Endothelial cell (in vitro differentiated cells): ENCODE data around the gene SGMS1. TPM values are rescaled to one million over a fixed set of nuclear protein-coding genes. Genes with fewer than 3 reads are reported as not detected.
"Not testable (repeated sequence)": the region's sequence is repeated elsewhere in the genome, so short reads cannot be mapped to it uniquely, and the experiment has no call there.

Experiments used
- DNase-seq: peaks from one replicate; pipeline ENCODE4 v3.0.0; 2021; ENCODE audit warnings: low spot score
- H3K27ac Mint-ChIP-seq: one replicate; pipeline ENCODE4 v1.8.0; 2021; ENCODE audit warnings: mixed read lengths, inconsistent platforms; ENCODE audit not compliant: unreplicated experiment
- H3K27me3 Mint-ChIP-seq: one replicate; pipeline ENCODE4 v1.8.0; 2021; ENCODE audit warnings: mild to moderate bottlenecking, moderate library complexity, mixed read lengths, inconsistent platforms; ENCODE audit not compliant: unreplicated experiment
- H3K36me3 Mint-ChIP-seq: one replicate; pipeline ENCODE4 v1.8.0; 2021; ENCODE audit warnings: mild to moderate bottlenecking, low read depth, mixed read lengths, inconsistent platforms; ENCODE audit not compliant: unreplicated experiment
- H3K4me1 Mint-ChIP-seq: one replicate; pipeline ENCODE4 v1.8.0; 2021; ENCODE audit warnings: mild to moderate bottlenecking, mixed read lengths, inconsistent platforms; ENCODE audit not compliant: unreplicated experiment
- H3K4me3 Mint-ChIP-seq: one replicate; pipeline ENCODE4 v1.8.0; 2021; ENCODE audit warnings: mild to moderate bottlenecking, mixed read lengths, inconsistent platforms; ENCODE audit not compliant: unreplicated experiment
- H3K9me3 Mint-ChIP-seq: one replicate; pipeline ENCODE4 v1.8.0; 2021; ENCODE audit warnings: mixed read lengths, inconsistent platforms; ENCODE audit not compliant: unreplicated experiment
- total RNA-seq: library from RNA; stranded (reverse); fragmentation: NEBNext Ultra II Directional; extraction: Animal tissue kit (Norgen Biotek cat#: 25700); gene quantifications from one replicate; pipeline ENCODE4 v1.2.1, GENCODE V29; 2021; ENCODE audit not compliant: unreplicated experiment
- TF ChIP-seq, protein P1 (sequence below): fragments of 200-600 bp; sonication (generic); IDR thresholded peaks from one replicate; pipeline ENCODE4 v1.5.0; 2021; ENCODE audit warnings: antibody characterized with exemption; ENCODE audit not compliant: unreplicated experiment

Gene SGMS1
- total RNA-seq, 1 donor from 2014 or later, result 12.4 TPM

GRCh38 chr10:50431791-50432190 lies 192.0 kb downstream of the SGMS1 start:
- H3K9me3 Mint-ChIP-seq, result no peaks in the 10 kb centered on the region
- H3K4me1 Mint-ChIP-seq, result peaks cover 6% of the 10 kb centered on the region
- no peak for DNase-seq
- H3K27me3 Mint-ChIP-seq, result no peaks in the 10 kb centered on the region
- H3K4me3 Mint-ChIP-seq, result no peak overlapping the region
- no peak overlapping the region for H3K27ac Mint-ChIP-seq
- no peaks in the 10 kb centered on the region for H3K36me3 Mint-ChIP-seq
- TF ChIP-seq, protein P1, sequence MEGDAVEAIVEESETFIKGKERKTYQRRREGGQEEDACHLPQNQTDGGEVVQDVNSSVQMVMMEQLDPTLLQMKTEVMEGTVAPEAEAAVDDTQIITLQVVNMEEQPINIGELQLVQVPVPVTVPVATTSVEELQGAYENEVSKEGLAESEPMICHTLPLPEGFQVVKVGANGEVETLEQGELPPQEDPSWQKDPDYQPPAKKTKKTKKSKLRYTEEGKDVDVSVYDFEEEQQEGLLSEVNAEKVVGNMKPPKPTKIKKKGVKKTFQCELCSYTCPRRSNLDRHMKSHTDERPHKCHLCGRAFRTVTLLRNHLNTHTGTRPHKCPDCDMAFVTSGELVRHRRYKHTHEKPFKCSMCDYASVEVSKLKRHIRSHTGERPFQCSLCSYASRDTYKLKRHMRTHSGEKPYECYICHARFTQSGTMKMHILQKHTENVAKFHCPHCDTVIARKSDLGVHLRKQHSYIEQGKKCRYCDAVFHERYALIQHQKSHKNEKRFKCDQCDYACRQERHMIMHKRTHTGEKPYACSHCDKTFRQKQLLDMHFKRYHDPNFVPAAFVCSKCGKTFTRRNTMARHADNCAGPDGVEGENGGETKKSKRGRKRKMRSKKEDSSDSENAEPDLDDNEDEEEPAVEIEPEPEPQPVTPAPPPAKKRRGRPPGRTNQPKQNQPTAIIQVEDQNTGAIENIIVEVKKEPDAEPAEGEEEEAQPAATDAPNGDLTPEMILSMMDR, result no peak

DNA sequence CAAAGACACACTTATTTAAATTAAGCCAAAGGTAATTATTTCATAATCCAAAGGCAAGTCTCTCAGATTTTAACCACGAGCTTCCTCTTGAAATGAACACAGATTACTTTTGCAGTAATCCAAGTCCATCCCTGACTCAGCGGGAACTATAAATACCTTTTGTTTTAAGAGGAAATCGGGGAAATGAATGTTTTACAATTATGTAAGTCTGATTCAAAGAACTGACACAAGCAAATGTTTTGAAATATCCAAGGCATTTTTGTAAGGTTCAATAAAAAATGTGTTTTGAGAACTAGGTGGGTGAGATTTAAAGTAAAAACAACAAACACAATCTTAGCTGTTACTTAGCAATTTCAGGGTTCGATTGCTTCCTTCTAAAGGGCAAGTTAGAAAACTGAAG lies 192.6 kb downstream of the SGMS1 start:
- Mint-ChIP-seq H3K9me3 (no peaks in the 10 kb centered on the region), H3K36me3 (no peaks in the 10 kb centered on the region), H3K4me3 (no peak overlapping the region), H3K4me1 (peaks cover 6% of the 10 kb centered on the region), H3K27ac (no peak overlapping the region), H3K27me3 (no peaks in the 10 kb centered on the region)
- TF ChIP-seq, protein P1, result no peak
- DNase-seq, result no peak

GRCh38 chr10:50426485-50426884 lies 197.3 kb downstream of the SGMS1 start:
- TF ChIP-seq, protein P1, result no peak
- no peak overlapping the region for H3K27ac Mint-ChIP-seq

DNA sequence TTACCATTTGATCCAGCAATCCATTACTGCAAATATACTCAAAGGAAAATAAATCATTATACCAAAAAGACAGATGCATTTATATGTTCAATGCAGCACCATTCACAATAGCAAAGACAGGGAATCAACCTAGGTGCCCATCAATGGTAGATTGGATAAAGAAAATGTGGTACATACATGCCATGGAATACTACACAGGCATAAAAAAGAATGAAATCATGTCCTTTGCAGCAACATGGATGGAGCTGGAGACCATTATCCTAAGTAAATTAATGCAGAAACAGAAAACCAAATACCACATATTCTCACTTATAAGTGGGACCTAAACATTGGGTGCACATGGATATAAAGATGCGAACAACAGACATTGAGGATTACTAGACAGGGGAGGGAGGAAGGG lies 198.5 kb downstream of the SGMS1 start:
- H3K27me3 Mint-ChIP-seq, H3K4me3 Mint-ChIP-seq, DNase-seq, H3K27ac Mint-ChIP-seq, H3K9me3 Mint-ChIP-seq, H3K36me3 Mint-ChIP-seq: not testable (repeated sequence)
- H3K4me1 Mint-ChIP-seq, result peaks cover 12% of the 10 kb centered on the region

More at GRCh38 chr10:50426485-50426884, 197.3 kb downstream of the SGMS1 start:
- H3K4me1 Mint-ChIP-seq, result peaks cover 11% of the 10 kb centered on the region
- DNase-seq, result no peak
- H3K36me3 Mint-ChIP-seq, result no peaks in the 10 kb centered on the region
- no peaks in the 10 kb centered on the region for H3K27me3 Mint-ChIP-seq
- H3K4me3 Mint-ChIP-seq, result no peak overlapping the region
- no peaks in the 10 kb centered on the region for H3K9me3 Mint-ChIP-seq

GRCh38 chr10:50423448-50423847 lies 200.3 kb downstream of the SGMS1 start:
- no peaks in the 10 kb centered on the region for H3K9me3 Mint-ChIP-seq
- no peak overlapping the region for H3K4me3 Mint-ChIP-seq
- H3K36me3 Mint-ChIP-seq, result no peaks in the 10 kb centered on the region
- H3K4me1 Mint-ChIP-seq, result peaks cover 12% of the 10 kb centered on the region
- TF ChIP-seq, protein P1, result no peak
- no peak overlapping the region for H3K27ac Mint-ChIP-seq
- DNase-seq, result no peak
- H3K27me3 Mint-ChIP-seq, result no peaks in the 10 kb centered on the region

DNA sequence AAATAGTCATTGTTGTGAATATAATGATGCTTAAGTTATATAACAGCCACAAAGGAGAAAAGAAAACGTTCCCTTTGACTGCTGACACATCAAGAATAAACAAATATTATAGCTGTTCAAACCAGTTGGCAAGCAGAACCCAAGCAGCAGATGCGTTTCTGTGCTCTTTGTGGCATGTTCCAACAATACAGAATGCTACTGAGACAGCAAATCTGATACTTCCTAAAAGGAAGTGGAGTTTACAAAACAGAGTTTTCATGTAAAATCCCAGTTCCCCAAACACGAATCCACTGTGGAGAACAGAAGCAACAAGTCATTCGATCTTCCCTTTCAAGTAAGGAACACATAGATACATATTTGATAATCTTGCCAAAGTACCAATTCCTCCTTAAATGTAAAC lies 201.5 kb downstream of the SGMS1 start:
- DNase-seq, result no peak
- no peaks in the 10 kb centered on the region for H3K27me3 Mint-ChIP-seq
- H3K4me1 Mint-ChIP-seq, result peaks cover 17% of the 10 kb centered on the region
- no peaks in the 10 kb centered on the region for H3K9me3 Mint-ChIP-seq
- TF ChIP-seq, protein P1, result no peak
- no peak overlapping the region for H3K27ac Mint-ChIP-seq
- H3K36me3 Mint-ChIP-seq, result no peaks in the 10 kb centered on the region
- no peak overlapping the region for H3K4me3 Mint-ChIP-seq
